Measurements from ENCODE around the gene SEPTIN6.
"Not testable (repeated sequence)": the region's sequence is repeated elsewhere in the genome, so short reads cannot be mapped to it uniquely, and the experiment has no call there.

Gene SEPTIN6

DNA sequence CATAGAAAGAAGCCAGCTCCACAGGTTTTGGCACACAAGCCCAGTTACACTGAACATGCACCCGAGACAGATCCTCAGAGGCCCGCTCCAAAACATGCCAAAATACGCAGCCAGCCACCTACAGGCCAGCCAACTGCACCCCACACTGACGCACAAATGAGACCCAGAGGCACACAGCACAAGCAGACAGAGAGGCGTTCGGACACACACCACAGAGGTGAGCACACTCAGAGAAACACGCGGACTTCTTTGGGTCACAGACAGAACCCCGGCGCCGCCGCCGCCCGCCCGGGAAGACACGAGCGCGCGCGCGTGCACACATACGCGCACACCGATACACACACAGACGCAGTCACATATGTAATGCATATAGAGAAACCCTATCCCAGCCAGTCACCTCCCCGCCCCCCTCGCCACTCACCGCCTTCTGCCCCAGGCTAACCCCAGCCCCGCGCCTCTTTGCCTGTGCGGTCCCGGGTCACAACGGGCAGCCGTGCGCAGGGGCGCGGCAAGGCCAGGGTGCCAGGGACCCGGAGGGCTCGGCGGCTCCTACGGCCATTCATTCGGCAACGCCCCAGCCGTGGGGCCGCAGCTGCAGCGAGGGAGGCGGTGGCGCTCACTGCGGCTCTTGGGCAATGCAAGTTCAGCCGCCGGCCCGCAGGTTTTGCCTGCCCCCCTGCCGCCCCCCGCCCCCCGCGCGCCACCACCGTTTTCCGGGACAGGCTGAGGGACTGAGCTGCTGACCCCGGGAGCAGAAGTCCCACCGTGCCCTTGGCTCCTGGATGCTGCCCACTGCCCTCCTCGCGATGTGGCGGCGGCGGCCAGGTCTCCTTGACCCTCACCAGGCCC, 553 bp downstream of the SEPTIN6 start:
- H3K27ac ChIP-seq: peak overlapping the region; percentile 25 to 85 (median 78)
- peak overlapping the region; percentile 59 to 86 (median 72) for H3K4me3 ChIP-seq

DNA sequence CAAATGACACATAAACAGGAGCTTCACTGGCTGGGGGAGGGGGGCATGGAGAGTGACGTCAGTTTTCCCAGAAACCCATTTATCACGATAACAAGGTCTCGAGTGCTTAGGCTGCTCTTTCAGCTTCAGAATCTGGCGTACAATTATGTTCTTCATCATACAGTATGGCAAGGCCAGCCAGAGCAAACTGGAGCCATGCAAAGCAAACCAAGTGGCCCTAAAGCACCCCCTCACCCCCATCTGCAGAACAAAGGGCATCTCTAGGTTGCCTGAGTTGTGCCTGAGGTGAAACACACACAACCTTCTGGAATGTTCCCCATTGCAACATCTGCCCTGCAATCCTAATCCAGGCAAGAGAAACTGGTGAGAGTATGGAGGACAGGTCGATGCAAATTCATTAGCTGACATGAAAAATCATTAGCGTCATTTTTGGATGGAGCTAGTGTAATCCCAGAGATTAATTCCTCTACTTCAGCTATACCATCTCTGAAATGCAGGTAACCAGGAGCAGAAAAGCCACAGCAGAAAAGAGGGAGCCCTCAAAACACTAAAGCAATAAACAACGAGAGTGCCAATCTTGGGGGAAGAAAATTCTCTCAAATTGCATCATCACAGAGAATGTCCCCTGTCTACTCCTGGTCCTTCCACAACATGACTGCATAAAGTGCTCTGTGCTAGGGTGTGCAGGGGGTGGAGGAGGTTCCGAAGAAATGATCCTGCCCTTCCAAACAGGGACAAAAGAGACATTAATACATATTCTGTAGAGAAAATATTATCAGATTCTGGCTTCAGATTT, 1.8 kb downstream of the SEPTIN6 start:
- Histone ChIP-seq H3K4me3 (peak overlapping the region; percentile 8 to 86 (median 71)), H3K27ac (peak overlapping the region in 8 of 21 experiments; percentile 39 to 83 (median 74))

DNA sequence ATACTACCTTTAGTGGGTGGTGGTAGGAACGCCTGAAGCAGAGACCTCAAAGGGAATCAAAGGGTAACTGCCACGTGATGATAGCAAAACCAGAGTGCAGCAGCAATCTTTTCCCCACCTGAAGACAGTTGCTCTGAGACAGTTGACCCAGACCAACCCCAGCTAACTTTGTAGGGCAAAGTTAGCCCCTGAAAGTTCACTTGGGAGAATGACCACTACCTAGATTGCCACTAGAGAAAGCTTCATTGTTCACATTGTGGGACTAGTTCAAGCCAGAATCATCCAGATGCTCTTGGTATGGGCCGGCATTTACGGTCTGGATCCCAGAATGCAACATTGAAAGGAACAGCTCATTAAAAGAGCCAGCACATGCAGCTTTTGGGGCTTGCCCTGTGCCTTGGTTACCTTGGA, 4.1 kb downstream of the SEPTIN6 start:
- Histone ChIP-seq H3K4me3 (no peak overlapping the region), H3K27ac (peak overlapping the region in 5 of 21 experiments; percentile 21 to 83 (median 44))

DNA sequence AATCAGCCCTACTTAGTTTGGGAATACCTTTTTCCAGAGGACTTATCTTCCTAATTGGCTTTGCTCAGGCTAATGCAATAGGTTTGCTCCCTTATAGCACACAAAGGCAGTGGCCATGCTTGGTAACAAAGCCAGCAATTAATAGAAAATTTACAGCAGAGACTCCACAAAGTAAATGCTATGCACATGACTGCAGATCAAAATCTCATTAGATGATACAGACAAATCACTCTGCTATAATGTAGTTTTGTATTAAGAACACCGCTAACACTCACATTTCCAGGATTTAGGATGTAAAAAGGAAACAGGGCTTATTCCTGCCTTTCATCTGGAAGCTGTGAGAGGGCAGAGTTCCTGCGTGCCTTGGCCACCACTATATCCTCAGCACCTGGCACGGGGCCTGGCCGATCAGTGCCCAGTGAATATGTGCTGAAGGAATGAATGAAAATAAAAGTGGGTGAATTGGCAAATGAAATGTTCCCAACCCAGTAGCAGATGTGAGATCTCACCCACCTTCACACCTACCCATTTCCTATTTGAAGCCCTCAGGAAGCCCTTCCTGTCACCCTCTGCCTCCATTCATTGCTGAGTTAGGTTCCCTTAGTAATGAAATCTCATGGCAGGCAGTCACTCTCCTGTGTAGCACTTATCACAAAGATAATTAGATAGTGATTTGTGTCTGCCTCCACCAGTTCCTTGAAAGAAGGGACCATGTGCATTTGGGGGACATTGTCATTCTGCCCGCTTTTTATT, 5.1 kb downstream of the SEPTIN6 start:
- Histone ChIP-seq H3K27ac (peak overlapping the region in 7 of 21 experiments; percentile 16 to 90 (median 37)), H3K4me3 (no peak overlapping the region)

DNA sequence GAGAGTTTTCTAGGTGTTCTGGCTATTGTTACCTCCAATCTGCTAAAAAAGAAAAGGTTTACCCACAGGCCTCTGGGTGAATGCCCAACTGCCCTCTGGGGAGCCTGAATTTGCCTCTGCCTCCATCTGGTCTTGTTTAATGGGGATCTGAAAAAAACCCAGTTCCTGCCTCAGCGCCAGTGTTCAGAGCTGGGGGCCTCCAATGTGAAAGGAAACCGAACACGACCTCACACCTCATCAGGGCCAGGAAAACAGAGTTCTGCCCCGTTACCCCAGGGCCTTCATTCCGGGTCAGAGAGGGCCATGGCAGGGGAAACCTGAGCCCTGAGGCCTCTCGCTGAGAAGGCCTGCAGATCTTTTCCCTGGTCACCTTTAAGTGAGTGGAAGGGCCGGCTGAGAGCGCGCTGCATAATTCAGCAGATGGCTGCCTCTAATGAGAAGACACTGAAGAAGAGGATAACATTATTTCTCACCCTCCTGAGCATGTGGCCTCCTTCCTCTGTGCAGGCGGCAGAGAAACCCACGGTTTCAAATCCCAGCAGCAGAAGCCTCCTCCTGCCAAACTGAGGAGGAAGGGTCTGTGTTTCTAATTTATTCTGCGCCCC, 6.8 kb downstream of the SEPTIN6 start:
- Histone ChIP-seq H3K27ac (peak overlapping the region in 20 of 21 experiments; percentile 60 to 90 (median 83)), H3K4me3 (no peak overlapping the region)

DNA sequence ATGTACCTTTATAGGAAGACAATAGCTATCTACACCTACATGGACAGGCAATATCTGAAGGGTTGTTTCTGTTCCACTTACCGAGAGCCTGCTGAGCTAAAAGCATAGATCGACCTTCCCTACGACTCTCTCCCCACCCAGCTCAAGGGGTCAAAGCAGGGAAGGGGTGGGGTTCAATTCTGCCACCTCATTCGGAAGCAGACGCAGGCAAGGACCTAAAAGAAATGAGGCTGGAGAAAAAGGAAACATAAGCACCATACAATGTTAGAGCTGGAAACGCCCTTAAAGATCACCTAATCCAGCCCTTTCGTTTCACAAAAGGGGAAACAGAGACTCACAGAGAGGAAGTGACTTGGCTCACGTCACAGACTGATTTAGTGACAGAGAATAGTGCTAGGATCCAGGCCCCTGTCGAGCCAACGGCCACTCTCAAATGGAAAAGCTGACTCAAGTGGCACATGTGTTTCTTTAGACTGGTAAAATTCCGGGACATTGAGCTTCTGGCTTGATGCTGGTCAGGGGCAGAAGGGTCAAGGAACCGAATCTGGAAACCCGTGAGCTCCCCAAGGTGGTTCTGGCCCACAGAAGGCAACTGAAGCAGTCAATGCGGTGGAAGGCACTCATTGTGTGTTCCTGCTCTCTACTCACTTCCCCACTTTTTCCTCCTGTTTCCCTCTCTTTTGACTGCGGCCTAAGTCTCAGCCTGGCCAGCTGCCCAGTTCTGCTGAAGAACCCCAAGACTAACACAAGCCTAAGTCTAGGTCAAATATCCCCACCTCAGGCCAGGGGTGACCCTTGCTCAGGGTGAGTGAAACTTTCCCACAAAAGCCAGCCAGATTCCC, 7.5 kb downstream of the SEPTIN6 start:
- Histone ChIP-seq H3K4me3 (no peak overlapping the region), H3K27ac (peak overlapping the region in 20 of 21 experiments; percentile 60 to 90 (median 83))

DNA sequence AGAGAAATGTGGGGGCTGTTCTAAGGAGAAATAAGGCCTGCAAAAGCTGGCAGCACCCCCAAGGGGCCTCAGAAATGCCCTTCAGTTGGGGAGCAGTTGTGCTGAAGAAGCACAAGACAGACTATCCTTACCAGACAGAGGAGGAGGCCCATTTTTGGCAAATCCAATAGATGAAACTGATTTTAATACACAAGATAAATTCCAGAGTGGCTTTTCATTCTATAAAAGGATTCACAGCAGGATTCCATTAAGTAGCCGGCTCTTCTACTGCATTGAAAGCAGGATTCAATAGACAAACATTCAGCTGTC, 8.1 kb downstream of the SEPTIN6 start:
- H3K4me3 ChIP-seq: no peak overlapping the region
- H3K27ac ChIP-seq: peak overlapping the region in 20 of 21 experiments; percentile 60 to 90 (median 83)

DNA sequence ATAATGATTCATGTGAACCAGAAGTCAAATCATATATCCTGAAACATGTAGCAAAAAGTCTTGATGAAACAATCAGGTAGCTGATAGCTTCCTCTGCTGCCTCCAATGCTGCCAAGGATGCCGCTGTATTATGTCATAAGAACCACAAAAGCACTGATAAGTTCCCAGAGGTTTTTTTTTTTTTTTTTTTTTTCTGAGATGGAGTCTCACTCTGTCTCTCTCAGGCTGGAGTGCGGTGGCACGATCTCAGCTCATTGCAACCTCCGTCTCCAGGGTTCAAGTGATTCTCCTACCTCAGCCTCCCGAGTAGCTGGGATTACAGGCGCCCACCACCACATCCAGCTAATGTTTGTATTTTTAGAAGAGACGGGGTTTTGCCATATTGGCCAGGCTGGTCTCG, 8.7 kb downstream of the SEPTIN6 start:
- H3K4me3 ChIP-seq: not testable (repeated sequence)
- peak overlapping the region in 16 of 21 experiments; percentile 65 to 90 (median 84) for H3K27ac ChIP-seq

DNA sequence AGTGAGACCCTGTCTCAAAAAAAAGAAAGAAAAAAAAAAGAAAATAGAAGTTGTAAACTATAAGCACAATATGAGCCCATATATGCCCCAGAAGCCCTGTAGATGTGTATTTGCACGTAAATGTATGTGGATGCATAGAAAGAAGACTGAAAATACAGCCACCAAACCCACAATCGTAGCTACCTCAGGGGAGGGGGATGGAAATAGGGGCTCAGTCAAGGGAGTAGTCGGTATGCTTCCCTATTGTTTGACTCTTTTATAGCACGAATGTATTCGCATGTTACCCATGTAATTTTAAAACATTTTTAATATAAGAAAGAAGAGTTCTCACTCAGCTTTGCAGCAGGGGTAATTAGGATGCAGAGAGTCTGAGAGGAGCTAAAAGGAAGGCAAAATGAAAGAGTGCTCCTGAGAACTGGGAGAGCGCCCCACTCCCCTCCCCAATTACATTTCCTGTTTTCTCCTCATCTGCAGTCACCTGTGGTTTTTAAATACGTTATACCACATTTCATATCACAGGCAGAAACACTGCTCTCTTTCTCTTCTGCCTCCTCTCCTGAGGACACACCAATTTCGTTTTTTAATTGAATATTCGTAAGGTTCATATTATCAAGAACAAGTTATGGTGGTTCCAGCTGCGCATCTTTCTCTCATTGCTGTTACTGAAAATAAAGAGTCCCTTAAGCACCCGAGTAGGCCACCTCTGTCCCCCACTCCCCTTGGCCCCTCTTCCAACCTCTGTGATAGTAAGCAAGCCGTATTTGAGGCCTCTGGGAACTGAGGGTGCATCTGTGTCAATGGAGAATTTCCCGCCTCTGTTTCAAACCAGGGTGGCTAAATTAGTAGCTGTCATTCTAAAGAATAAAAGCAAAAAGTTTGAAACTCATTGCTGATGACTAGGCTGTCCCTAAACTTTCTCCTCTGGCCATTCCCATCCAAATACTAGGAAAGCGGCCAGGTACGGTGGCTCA, 10.7 kb downstream of the SEPTIN6 start:
- H3K4me3 ChIP-seq: no peak overlapping the region
- peak overlapping the region in 15 of 21 experiments; percentile 6 to 87 (median 60) for H3K27ac ChIP-seq

DNA sequence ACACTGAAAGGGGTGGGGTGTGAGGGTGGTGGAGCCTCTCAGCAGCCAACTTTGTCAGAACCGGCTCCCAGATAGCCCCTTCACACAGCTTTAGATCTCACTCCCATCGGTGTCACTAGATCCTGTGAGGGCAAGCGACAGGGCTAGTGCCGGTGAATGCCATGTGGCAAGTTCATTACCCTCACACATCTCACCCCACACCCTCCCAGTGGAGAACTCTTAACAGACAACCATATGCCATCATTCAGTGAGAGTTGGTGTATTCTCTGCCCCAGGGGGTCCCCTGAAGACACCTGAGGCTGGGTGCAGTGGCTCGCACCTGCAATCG, 15.3 kb downstream of the SEPTIN6 start:
- no peak overlapping the region for H3K4me3 ChIP-seq
- peak overlapping the region in 11 of 21 experiments; percentile 10 to 83 (median 56) for H3K27ac ChIP-seq

DNA sequence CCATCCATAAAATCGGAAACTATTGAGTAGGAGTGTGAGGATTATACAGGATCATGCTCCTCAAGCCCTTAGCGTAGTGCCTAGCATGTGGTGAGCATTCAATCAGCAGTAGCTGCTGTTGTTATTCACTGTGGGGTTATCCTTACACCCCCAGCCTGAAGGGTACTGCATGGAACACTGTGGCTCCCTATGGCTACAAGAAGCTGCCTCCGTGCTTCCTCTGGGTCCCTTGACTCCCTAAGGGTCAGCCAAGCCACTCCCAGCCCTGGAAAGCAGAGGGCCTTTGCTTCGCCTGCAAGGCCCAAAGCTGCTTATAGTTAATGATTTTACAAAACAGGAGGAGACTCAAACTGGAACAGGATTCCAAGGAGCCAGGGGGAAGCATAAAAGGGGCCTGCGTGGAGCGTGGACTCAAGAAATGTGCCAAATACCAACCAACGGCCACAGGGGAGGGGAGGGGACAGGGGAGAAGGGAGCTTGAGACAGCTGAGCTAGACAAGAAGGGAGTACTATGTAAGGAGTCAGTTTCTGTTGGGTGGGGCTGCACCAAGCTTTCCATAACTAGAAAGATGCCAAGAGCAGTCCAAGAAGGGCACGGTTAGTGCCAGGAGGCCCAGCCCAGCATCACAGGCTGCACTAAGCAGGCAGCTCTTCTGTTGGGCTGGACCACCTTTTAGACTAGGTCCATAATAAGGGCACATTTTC, 15.9 kb downstream of the SEPTIN6 start:
- Histone ChIP-seq H3K27ac (peak overlapping the region in 9 of 21 experiments; percentile 31 to 83 (median 60)), H3K4me3 (no peak overlapping the region)

DNA sequence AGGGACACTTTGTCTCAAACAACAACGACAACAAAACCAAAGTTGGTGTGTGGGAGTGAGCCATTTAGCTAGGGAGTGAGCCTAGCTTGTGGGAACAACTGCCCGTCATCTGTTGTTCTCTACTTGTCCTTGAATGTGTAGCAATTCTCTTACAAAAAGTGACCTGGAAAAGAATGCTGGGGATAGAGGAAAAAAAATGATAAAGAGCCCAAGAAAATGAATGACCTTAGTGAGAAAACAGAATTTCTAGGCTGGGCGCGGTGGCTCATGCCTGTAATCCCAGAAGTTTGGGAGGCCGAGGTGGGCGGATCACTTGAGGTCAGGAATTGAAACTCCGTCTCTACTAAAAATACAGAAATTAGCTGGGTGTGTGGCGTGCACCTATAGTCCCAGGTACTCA, 19.6 kb downstream of the SEPTIN6 start:
- Histone ChIP-seq H3K27ac (no peak overlapping the region), H3K4me3 (no peak overlapping the region)

DNA sequence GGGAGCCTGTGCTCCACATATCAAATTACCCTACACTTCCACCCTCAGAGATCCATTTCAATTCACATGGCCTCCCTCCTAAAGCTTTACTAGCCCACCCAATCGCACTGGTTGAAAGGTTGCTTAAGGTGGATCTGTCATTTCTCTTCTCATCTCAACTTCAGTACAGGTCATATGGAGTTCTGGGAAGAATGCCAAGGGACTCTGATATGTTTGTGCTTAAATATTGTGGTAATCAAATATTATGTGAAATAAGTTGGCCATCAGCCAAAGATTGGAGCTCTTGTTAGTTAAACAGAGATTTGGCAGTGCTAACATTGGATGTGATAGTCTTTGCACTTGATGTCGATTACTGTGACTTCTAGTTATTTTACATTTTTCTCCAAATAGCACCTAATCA, 20.5 kb downstream of the SEPTIN6 start:
- Histone ChIP-seq H3K4me3 (no peak overlapping the region), H3K27ac (no peak overlapping the region)

DNA sequence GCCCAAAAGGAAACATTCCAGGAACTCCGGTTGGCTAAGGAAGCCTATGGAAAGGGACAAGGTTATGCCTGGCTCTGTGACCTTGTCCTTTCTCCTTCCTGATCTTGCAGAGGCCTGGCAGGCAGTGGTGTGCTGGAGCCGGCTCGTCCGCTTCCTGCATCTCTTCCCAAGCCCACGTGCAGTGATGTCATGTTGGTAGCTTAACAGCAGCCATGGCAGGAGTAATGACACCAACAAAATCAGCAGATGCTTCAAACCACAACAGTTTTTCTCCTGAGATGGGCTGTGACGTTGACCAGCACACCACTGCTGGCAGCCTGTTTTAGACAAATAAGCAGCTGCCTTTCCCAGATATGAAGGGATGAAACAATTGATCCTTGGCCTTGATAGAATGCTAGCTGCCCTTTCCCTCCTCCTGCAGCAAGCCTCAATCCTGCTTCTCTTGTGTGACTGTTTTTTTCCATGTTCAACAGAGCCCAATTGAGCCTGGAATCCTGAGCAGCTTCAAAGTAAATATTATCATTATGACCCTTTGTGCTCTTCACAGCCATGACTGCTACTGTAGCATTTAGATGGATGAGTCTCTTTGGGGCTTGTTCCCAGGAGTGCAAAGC, 23.4 kb downstream of the SEPTIN6 start:
- Histone ChIP-seq H3K4me3 (no peak overlapping the region), H3K27ac (no peak overlapping the region)

DNA sequence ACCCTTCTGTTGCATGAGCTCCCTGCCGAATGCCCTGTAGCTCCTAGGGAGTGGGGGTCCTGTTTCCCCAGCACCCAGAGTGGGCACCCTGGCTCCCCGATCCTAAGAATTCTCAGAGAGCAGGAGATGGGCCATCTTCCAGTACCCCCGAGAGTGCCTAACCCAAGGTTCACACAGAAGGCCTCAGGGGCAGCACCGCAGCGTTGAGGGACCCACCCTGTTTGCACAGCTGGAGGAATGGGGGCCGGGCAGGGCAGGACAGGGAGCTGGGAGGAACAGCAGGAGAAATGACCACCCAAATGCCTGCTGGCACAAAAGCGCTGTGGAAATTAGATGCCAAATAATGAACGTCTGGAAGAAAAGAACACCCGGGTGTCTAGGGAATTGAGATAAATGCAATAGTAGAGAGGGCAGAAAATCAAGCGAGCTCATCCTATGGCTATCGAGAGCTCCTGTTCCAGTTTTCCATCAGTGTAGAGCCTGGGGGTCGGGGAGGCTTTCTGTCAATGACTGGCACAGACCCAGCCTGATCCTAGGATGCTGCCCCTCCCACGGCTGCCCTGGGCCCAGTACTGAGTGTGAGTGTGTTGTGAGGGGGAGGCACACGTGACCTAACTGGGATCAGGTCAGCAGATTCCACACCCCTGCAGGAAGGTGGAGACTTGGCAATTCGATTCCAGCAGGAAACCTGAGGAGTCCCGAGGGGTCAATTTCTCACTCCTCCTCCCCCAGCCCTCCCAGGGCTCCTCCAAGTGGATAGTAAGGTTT, 25.7 kb downstream of the SEPTIN6 start:
- no peak overlapping the region for H3K27ac ChIP-seq
- no peak overlapping the region for H3K4me3 ChIP-seq

DNA sequence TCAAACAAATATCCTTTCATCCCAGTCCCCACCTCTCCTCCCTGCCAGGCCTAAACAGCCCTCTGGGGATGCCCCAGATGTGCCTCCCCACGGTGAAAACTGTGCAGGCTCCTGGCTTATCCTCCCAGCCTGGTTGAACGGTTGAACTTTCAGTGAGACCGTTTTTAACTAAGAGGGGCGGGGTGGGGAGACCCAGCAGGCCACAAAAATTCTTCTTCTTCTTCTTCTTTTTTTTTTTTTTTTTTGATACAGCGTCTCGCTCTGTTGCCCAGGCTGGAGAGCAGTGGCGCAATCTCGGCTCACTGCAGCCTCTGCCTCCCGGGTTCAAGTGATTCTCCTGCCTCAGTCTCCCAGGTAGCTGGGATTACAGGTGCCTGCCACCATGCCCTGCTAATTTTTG, 28.1 kb downstream of the SEPTIN6 start:
- H3K27ac ChIP-seq, H3K4me3 ChIP-seq: not testable (repeated sequence)
